ENCODE data around the gene CMTM7. TPM values are rescaled to one million over a fixed set of nuclear protein-coding genes. Genes with fewer than 3 reads are reported as not detected.
"Not testable (repeated sequence)": the region's sequence is repeated elsewhere in the genome, so short reads cannot be mapped to it uniquely, and the experiment has no call there.

The CMTM7 gene
- total RNA-seq, 1 experiment from 2014 or later: 8.5 TPM

DNA sequence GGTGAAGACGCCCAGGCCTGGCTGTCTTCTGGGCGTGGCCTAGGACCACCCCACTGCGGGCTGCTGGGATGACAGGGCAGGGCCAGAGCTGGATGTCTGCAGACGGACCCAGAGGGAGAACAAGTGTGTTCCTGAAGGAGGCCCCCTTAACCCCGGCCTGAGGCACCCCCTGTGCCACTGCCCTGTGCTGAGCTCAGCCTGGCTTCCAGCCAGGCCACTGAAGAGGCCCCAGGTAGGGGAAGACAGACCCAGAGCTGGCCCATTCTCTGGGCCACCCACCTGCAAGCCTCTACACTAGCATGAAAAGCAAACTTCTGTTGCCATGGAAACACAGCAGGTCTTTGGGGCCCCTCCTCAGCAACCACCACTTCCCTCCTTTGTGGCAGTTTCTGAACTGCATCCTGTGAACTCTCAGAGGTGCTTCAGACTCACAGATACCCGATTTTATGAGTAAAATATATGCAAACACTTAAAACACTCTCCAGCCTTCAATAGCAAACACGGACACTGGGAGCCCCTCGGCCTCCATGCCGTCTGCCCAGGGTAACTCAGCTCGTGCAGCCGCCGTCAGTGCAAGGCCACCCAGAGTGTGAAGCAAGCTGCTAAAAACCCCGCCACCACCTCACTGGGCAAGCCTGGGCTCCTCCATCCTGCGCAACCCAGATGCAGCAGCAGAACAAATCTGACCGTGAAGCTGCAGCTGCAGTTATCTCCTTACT lies 68.5 kb downstream of the CMTM7 start:
- DNase-seq (ENCODE audit: low spot score): no peak

DNA sequence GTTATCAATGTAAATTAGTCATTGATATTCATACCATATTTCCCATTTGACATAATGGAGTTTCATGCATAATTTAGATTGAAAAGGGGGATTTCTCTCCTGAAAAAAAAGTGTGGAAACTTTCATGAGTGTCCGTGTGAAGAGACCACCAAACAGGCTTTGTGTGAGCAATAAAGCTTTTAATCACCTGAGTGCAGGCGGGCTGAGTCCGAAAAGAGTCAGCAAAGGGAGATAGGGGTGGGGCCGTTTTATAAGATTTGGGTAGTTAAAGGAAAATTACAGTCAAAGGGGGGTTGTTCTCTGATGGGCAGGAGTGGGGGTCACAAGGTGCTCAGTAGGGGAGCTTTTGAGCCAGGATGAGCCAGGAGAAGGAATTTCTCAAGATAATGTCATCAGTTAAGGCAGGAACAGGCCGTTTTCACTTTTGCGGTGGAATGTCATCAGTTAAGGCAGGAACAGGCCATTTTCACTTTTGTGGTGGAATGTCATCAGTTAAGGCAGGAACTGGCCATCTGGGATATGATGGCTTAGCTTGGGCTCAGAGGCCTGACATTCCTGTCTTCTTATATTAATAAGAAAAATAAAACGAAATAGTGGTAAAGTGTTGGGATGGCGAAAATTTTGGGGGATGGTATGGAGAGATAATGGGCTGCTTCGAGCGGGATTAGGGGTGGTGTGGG lies 69.3 kb downstream of the CMTM7 start:
- not testable (repeated sequence) for DNase-seq (ENCODE audit: low spot score)

DNA sequence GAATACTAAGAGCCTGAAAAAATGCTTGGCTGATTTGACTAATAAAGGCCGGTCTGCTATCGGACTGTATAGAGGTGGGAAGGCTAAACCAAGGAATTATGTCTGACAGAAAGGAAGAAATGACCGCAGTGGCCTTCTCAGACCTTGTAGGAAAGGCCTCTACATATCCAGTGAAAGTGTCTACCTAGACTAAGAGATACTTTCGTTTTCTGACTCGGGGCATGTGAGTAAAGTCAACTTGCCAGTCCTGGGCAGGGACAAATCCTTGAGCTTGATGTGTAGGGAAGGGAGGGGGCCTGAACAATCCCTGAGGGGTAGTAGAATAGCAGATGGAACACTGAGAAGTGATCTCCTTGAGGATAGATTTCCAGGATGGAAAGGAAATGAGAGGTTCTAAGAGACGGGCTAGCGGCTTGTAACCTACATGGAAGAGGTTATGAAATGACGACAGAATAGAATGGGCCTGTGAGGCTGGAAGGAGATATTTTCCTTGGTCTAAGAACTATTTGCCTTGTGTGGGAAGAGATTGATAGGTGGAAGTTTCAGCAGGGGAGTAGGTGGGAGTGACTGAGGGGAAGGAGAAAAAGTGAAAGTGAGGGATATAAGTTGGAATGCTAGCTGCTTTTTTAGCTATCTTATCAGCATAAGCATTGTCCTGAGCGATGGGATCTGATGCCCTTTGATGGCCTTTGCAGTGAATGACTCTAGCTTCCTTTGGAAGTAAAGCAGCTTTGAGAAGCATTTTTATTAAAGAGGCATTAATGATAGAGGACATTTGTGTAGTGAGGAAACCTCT lies 70.7 kb downstream of the CMTM7 start:
- not testable (repeated sequence) for DNase-seq (ENCODE audit: low spot score)

DNA sequence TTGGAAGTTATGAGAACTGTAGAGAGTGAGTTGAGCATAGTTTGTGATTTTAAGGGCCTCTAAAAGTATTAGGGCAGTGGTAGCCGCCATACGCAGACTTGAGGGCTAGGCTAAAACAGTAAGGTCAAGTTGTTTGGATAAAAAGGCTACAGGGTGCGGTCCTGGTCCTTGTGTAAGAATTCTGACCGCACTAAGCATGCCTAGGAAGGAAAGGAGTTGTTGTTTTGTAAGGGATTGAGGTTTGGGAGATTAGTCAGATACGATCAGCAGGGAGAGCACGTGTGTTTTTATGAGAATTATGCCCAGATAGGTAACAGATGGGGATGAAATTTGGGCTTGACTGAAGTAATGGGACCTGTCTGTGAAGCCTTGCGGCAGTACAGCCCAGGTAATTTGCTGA lies 71.8 kb downstream of the CMTM7 start:
- DNase-seq (ENCODE audit: low spot score): not testable (repeated sequence)

DNA sequence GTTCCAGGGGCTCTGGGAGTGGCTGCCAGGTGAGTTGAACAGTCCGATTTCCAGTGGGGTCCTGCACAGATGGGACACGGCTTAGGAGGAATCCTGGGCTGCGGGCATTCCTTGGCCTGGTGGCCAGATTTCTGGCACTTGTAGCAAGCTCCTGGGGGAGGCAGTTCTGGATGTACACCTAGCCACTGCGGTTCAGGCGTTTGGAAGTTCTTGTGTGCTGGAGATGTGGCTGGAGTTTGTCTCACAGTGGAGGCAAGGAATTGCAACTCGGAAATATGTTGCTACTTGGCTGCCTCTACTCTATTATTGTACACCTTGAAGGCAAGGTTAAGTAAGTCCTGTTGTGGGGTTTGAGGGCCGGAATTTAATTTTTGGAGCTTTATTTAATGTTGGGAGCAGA lies 73.1 kb downstream of the CMTM7 start:
- DNase-seq (ENCODE audit: low spot score): not testable (repeated sequence)

DNA sequence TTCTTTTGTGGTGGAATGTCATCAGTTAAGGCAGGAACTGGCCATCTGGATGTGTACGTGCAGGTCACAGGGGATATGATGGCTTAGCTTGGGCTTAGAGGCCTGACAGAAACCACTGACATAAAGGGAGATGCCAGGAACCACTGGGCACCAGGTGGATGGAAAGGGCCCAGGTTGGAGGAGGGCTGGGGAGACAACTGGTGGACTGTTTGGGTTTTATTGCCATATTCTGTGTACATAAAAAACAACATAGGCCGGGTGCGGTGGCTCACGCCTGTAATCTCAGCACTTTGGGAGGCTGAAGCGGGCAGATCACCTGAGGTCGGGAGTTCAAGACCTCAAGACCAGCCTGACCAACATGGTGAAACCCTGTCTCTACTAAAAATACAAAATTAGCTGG lies 75.2 kb downstream of the CMTM7 start:
- not testable (repeated sequence) for DNase-seq (ENCODE audit: low spot score)

DNA sequence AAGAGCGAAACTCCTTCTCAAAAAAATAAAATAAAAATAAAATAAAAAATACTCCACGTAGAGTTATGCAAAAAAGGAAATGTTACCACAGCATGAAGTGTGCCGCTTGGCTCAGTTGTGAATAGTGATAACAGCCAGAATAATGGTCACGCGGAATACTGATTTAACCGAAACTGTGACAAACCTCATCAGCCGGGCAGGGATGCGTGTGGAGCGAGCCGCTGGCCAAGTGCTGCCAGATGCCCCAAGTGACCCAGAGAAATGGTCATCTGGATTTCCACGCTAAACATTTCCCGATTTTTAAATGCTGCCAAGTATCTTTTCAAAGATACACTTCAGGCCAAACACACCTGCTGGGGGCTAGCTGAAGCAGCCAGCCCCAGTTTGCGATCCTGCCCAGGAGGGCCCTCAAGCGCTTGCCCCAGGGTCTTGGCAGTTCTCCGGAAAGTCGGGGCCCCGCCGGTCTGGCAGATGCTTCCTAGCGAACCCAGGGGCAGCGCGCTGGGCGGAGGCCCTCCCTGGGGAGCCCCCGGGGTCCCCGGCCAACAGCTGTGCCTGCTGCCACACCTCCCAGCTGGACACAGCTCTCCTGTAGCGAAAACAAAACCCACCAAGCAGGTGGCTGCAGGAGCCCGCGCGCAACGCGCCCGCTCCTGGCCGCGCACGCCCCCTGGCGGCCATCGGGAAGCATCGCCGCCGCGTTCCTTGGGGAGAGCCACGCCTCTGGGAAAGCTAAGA lies 75.8 kb downstream of the CMTM7 start:
- peak; percentile 33 for DNase-seq (ENCODE audit: low spot score)

DNA sequence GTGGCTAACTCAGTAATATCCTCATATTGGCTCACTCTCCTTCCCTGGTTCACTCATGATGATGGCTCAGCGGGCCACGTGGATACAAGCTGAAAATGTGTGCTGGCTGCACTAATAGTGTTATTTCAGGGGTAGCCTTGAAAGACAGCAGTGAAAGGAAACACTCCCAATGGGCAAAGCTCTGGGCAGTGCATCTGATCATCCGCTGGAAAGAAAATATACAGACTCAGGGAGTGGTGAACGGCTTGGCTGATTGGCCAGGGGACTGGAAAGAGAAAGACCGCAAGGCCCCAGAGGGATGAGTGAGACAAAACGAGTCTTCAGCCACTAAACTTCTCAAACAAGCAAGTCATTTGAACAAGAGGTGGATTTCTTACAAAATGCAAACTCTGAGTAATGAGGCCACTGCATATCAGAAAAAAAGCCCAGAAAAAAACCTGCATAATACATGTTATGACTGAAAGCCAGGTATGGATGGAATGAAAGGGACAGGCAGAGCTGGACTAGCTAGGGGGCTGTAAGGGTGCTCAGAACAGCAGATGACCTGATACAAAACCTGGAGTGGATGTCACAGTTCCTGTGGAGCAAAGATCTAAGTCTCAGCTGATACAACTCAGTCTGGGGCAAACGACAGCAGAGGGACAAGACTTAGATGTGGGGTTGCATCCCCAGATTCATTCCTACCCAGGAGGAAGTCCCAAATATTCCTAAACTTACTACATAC lies 77.7 kb downstream of the CMTM7 start:
- no peak for DNase-seq (ENCODE audit: low spot score)

DNA sequence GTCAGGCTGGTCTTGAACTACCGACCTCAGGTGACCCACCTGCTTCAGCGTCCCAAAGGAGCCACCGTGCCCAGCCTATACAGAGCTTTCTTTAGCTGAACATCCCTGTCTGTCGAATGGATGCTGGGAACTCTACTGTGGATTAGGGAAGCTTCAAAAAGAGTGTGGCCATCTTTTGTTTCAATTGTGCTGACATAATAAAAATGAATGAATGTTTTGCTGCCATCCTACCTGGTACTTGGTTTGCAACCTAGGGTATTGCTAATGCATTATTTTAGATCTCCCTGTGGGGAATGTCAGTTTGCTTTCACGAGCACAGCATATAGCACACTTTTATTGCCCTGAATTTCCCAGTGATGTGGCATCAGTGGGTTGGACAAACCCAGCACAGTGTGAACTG lies 78.7 kb downstream of the CMTM7 start:
- no peak for DNase-seq (ENCODE audit: low spot score)

DNA sequence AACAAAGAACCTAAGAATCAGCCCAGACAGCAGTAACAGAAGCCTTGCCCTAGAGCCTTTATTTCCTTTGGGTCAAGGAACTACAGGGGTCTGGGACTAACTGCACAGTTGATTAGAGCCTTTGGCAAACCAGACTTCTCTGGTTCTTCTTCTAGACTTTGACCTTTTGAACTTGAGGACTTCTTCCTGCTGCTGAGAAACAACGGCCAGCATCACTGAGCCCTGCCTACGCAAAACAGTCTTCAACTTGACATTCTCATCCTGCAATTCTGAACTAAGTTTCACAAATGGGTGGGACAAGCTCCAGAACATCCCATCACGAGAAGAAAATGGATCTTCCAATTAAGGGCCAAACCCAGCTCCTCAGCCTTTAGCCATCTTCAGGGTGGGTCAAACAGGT lies 79.6 kb downstream of the CMTM7 start:
- DNase-seq (ENCODE audit: low spot score): no peak

DNA sequence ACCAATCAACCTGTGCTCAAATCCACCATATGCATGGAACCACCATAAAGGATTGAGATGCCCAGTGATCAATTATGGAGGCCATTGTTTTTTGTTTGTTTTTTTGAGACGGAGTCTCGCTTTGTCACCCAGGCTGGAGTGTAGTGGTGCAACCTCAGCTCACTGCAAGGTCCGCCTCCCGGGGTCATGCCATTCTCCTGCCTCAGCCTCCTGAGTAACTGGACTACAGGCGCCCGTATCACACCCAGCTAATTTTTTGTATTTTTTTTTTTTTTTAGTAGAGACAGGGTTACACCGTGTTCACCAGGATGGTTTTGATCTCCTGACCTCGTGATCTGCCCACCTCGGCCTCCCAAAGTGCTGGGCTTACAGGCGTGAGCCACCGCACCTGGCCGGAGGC lies 80.5 kb downstream of the CMTM7 start:
- DNase-seq (ENCODE audit: low spot score): not testable (repeated sequence)

DNA sequence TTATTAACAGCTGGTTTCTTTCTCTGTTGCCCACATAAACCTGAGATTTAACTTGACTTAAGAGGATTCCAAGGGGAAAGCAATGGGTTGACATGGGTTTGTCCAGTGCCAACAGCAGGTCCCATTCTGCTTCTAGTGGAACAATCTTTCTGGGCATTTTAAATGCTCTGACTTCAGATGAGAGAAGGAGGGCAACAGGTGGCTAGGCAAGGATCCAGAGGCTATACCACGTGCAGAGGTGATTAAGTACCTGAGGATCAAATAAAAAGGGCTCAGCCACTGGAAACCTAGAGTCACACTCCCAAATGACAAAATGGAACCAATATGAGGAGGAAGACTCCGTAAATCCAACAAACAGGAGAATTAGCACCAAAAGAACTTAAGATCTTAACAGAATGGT lies 82.5 kb downstream of the CMTM7 start:
- no peak for DNase-seq (ENCODE audit: low spot score)

DNA sequence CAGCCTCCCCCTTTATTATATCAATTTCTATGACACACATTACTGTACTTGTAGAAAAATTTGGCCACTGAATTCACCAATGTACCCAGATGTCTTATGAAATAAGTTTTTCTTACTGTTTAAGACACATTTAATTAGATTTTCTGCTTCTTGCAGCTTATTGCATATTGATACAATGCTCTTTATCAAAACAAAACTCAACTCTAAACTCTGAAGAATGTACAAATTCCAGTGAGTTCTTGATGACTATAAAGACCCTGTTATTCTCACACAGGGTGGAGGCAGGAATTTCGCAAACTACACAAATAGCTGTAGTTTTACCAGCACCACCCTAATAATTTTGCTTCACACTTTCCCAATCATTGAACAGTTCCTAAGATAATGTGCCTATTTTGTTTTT lies 89.0 kb downstream of the CMTM7 start:
- no peak for DNase-seq (ENCODE audit: low spot score)

DNA sequence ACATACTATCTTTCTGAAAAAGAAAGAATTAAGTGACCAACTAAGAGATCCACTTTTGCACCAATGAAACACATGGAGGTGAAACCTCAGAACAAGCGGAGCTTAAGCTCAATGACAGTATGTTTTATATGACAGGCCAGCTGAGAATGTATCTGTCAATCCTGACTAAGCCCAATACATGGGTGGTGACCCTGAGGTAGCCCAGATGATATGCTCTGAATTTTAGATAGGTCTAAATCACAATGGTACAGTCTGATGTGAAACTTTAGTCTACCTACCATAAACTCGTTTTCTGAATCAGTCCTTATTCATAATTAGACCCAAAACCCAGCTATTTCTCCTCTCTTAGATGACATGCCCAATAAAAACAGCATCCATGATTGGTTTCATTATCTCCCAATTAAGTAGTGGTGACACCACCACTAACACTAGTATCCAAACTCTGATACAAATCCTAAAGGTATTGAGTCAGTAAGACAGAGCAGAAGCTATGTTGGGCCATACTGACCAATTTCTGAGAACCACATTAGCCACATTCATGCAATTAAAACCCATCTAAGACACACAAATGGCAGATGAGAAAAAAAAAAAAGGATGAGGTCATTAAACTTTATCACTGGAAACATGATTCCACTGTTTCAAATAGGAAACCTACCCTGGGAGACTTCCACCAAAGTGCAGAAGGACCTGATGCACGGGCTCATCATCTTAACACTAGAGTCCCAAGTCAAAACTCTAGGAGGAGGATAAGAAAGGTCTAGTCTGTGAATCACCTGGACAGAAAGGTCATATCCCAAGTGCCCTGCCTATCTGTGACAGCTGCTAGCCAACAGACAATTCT lies 90.4 kb downstream of the CMTM7 start:
- DNase-seq (ENCODE audit: low spot score): no peak

DNA sequence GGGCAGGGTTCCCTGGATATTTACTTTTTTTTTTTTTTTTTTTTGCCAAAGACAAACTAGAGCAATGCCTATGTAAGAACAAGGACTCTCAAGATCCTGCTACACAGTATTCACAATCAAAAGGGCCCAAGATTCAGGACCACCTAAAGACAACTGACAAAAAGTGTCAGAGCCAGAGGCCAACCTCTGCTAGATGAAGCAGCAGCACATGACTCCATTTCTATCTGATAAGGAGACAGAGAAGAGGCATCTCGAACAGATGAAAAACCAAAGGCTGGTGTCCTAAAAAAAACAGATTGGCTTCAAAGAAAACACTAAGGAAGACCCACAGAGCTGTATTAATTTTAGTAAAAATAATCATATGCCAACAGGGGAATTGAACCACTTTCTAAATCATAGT lies 91.0 kb downstream of the CMTM7 start:
- DNase-seq (ENCODE audit: low spot score): no peak

DNA sequence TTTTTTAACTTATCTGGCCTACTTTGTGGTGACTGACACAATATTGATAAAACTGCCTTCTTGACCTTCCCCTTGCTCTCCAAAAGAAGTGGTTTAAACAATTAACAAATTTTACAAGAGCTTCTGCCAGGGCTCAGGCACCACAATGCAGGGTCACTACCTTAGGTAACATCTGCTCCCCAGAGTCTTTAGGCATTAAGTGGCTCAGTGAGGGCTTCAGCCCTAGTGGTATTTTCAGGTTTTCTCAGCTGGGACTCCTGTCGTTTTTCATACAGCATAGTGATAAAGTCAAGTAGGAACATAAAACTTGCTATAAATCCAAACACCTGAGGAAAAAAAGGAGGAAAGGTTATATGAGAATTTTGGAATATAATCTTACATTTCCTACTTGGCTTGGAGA lies 92.1 kb downstream of the CMTM7 start:
- no peak for DNase-seq (ENCODE audit: low spot score)

DNA sequence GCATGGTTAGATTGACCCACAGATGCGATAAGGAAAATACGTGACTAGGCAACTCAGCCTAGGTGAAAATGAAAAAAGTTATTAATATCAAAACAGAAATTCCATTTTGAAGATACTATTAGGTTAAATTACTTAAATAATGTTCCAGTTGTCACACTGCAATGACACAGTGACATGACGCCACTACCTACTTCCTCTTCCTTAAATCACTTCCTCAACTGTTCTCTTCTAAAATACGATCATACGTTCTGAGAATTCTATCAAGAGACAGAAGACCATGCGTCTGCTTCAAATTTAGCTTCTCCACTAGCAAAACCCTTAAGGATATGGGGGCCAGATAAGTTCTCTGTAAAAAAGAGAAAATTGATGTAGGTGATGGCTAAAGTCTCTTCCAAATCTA lies 92.8 kb downstream of the CMTM7 start:
- no peak for DNase-seq (ENCODE audit: low spot score)

DNA sequence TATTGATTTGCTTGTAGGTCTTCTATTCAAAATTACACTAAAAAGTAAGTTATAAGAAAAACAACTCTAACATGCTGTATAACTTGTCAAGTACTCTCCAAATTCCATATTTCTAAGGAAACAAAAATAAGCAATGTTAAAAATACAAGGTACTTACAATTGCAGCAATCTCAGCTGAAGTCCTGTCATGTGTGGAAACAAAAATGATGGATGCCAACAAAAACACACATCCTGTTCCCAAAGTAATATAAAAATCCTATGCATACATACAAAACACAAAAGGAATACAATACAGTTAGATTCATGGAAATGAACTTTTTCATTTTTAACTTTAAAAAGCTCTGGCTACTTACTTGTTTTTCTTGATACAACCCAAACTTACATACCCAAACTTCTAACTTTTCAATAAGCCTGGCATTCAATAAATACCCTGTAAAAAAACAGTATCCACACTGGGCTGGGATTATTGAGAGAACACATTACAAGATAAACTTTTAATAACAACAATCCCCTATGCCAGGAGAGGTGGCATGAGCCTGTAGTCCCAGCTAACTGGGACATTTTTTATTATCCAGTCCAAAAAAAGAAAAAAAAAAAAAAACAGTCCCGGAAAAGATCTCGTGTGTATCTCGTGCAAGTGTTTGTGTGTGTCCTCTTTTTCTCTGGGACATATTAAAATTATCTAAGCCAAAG lies 96.3 kb downstream of the CMTM7 start:
- DNase-seq (ENCODE audit: low spot score): no peak

DNA sequence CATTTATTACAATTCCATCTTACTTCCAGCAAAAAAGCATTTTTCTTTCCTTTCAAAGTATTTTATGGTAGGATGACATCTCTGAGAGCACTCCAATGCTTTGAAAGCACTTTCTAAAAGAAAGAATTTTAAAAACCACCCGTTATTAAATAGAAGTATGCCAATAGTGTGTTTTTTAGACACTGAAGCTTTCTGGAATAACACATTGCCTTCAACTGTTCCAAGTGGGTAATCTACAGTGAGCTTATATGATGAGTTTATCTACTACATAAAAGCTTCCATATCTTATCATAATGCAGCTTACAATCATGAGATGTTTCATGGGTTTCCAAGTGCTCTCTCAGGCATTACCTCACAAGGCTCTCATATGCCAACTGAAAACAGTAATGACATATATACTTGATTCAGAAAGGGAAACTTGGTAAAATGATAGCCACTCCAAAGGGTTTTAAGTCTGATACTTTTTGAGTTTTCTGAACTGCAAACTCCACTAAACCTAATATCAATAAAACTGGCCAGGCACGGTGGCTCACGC lies 96.9 kb downstream of the CMTM7 start:
- DNase-seq (ENCODE audit: low spot score): no peak

Measured in A172 (cell line).